Endodermal cell (in vitro differentiated cells): ENCODE results near the gene GID4. TPM values are rescaled to one million over a fixed set of nuclear protein-coding genes. Genes with fewer than 3 reads are reported as not detected.

ENCODE experiments used
- DNase-seq: peaks from one replicate; pipeline ENCODE4 v3.0.0-alpha.2; 2017
- H3K27ac ChIP-seq: 2 replicates; pipeline ENCODE4 v1.5.1; 2013; ENCODE audit warnings: mild to moderate bottlenecking, low read depth, low read length, moderate library complexity
- H3K27me3 ChIP-seq: 2 replicates; pipeline ENCODE4 v1.6.1; 2013; ENCODE audit warnings: mild to moderate bottlenecking, low read length, moderate library complexity; ENCODE audit not compliant: insufficient read depth, control insufficient read depth, poor library complexity, severe bottlenecking
- H3K36me3 ChIP-seq: 2 replicates; pipeline ENCODE4 v1.7.0; 2013; ENCODE audit warnings: mild to moderate bottlenecking, low read length, moderate library complexity; ENCODE audit not compliant: control insufficient read depth, insufficient read depth
- H3K4me1 ChIP-seq: one replicate; pipeline ENCODE4 v1.7.0; 2013; ENCODE audit warnings: low read length; ENCODE audit not compliant: control insufficient read depth, insufficient read depth
- H3K4me3 ChIP-seq: 2 replicates; pipeline ENCODE4 v1.5.1; 2013; ENCODE audit warnings: mild to moderate bottlenecking, low read length, moderate library complexity
- H3K9ac ChIP-seq: 2 replicates; pipeline ENCODE4 v1.6.1; 2013; ENCODE audit warnings: mild to moderate bottlenecking, low read length, moderate library complexity; ENCODE audit not compliant: poor library complexity, severe bottlenecking; ENCODE audit errors: extremely low read depth
- H3K9me3 ChIP-seq: 2 replicates; pipeline ENCODE4 v1.6.1; 2013; ENCODE audit warnings: mild to moderate bottlenecking, low read length, moderate library complexity; ENCODE audit not compliant: control insufficient read depth
- H3K27ac Mint-ChIP-seq: 2 replicates; pipeline ENCODE4 v1.8.0; 2020; ENCODE audit warnings: mixed read lengths
- H3K27me3 Mint-ChIP-seq: 2 replicates; pipeline ENCODE4 v1.8.0; 2021; ENCODE audit warnings: mild to moderate bottlenecking, mixed read lengths; ENCODE audit not compliant: insufficient read depth
- H3K36me3 Mint-ChIP-seq: 2 replicates; pipeline ENCODE4 v1.8.0; 2020; ENCODE audit warnings: low read depth, mixed read lengths
- H3K4me1 Mint-ChIP-seq: 2 replicates; pipeline ENCODE4 v1.8.0; 2020; ENCODE audit warnings: mixed read lengths
- H3K4me3 Mint-ChIP-seq: 2 replicates; pipeline ENCODE4 v1.8.0; 2020; ENCODE audit warnings: mild to moderate bottlenecking, moderate library complexity, mixed read lengths
- H3K9me3 Mint-ChIP-seq: 2 replicates; pipeline ENCODE4 v1.8.0; 2020; ENCODE audit warnings: mild to moderate bottlenecking, mixed read lengths
- WGBS, 2 experiments: methylation state at CpG; one replicate each; pipeline versions ENCODE4 v1.1.5 to v1.1.7; 2013; ENCODE audit warnings: missing lambda C conversion rate in 2 of 2, mixed read lengths in 1 of 2; ENCODE audit not compliant: insufficient coverage in 1 of 2, insufficient read length in 1 of 2; 5-methylcytosine and 5-hydroxymethylcytosine counted together
- total RNA-seq, 2 donors: library from RNA; stranded (reverse); fragmentation: NEBNext Ultra II Directional in 1 of 2; extraction: Animal tissue kit (Norgen Biotek cat#: 25700) in 1 of 2; gene quantifications; 2 replicates in 1 of 2; 3 replicates in 1 of 2; pipeline ENCODE4 v1.2.1, GENCODE V29; 2021
- TF ChIP-seq, protein P1 (sequence below): fragments of 200-600 bp; sonication (generic); conservative IDR thresholded peaks from 2 replicates; pipeline ENCODE4 v1.5.0; 2021; ENCODE audit warnings: antibody characterized with exemption, mild to moderate bottlenecking

GID4 gene
- total RNA-seq, 2 donors from 2014 or later: 20.5 to 20.8 TPM

GRCh38 chr17:18093616-18094408 lies 54.6 kb downstream of the GID4 start:
- no peak overlapping the region for H3K4me3 ChIP-seq
- Mint-ChIP-seq H3K9me3 (no peaks in the 10 kb centered on the region), H3K36me3 (peaks cover 41% of the 10 kb centered on the region), H3K27ac (peak overlapping the region; percentile 56), H3K27me3 (no peaks in the 10 kb centered on the region), H3K4me3 (no peak overlapping the region), H3K4me1 (peaks cover under 1% of the 10 kb centered on the region)
- DNase-seq: peak; percentile 79
- H3K27me3 ChIP-seq: no peaks in the 10 kb centered on the region
- H3K4me1 ChIP-seq: no peaks in the 10 kb centered on the region
- peaks cover 30% of the 10 kb centered on the region for H3K36me3 ChIP-seq
- no peaks in the 10 kb centered on the region for H3K9me3 ChIP-seq
- TF ChIP-seq, protein P1, sequence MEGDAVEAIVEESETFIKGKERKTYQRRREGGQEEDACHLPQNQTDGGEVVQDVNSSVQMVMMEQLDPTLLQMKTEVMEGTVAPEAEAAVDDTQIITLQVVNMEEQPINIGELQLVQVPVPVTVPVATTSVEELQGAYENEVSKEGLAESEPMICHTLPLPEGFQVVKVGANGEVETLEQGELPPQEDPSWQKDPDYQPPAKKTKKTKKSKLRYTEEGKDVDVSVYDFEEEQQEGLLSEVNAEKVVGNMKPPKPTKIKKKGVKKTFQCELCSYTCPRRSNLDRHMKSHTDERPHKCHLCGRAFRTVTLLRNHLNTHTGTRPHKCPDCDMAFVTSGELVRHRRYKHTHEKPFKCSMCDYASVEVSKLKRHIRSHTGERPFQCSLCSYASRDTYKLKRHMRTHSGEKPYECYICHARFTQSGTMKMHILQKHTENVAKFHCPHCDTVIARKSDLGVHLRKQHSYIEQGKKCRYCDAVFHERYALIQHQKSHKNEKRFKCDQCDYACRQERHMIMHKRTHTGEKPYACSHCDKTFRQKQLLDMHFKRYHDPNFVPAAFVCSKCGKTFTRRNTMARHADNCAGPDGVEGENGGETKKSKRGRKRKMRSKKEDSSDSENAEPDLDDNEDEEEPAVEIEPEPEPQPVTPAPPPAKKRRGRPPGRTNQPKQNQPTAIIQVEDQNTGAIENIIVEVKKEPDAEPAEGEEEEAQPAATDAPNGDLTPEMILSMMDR: peak; percentile 78
- H3K27ac ChIP-seq: no peak overlapping the region
- WGBS, 2 experiments: 86 to 88% methylated on average over 12 to 15 of the region's 15 CpGs
- H3K9ac ChIP-seq: no peak overlapping the region

DNA sequence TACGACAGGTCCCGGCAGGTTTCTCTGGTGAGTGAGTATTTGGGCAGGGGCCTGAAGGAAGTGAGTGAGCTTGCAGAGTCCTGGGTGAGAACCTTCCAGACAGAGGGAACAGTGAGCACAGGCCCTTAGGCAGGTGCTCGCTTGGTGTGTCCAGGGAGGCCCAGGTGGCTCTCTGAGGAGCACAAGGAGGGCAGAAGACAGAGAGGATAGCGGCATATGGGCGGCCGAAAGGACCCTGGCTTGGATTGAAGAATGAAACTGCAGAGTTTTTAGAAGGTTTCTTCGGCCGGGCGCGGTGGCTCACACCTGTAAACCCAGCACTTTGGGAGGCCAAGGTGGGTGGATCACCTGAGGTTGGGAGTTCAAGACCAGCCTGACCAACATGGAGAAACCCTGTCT lies 55.2 kb downstream of the GID4 start:
- H3K27ac Mint-ChIP-seq: peak overlapping the region; percentile 56
- WGBS, 2 experiments: 95 to 97% methylated on average over 6 to 10 of the region's 10 CpGs
- H3K9ac ChIP-seq: no peak overlapping the region
- H3K9me3 ChIP-seq: no peaks in the 10 kb centered on the region
- H3K4me3 ChIP-seq: no peak overlapping the region
- H3K9me3 Mint-ChIP-seq: no peaks in the 10 kb centered on the region
- peaks cover 35% of the 10 kb centered on the region for H3K36me3 ChIP-seq
- peaks cover 47% of the 10 kb centered on the region for H3K36me3 Mint-ChIP-seq
- H3K4me1 ChIP-seq: no peaks in the 10 kb centered on the region
- DNase-seq: peak; percentile 40
- no peaks in the 10 kb centered on the region for H3K27me3 Mint-ChIP-seq
- no peaks in the 10 kb centered on the region for H3K27me3 ChIP-seq
- TF ChIP-seq, protein P1: no peak
- H3K4me3 Mint-ChIP-seq: no peak overlapping the region
- H3K4me1 Mint-ChIP-seq: no peaks in the 10 kb centered on the region
- no peak overlapping the region for H3K27ac ChIP-seq

DNA sequence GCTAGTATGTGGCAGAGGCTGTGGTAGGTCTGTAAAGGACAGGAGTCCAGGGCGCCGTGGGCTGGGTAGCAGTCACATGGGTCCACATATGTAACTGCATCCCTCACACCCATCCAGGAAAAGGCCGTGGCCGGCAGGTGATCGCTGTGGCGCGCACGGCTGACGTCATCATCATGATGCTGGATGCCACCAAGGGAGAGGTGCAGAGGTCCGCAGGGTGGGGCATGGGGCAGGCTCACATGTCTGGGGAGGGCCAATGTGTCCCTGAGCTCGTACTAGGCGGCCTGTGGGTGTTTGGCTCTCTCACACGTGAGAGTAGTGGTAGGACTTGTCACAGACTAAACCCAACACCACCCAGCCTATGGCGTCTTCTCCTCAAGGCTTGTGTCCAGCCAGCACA lies 60.3 kb downstream of the GID4 start:
- TF ChIP-seq, protein P1: no peak
- no peaks in the 10 kb centered on the region for H3K4me1 Mint-ChIP-seq

More for the DNA sequence above, 60.3 kb downstream of the GID4 start:
- Mint-ChIP-seq H3K36me3 (peaks cover 43% of the 10 kb centered on the region), H3K27me3 (no peaks in the 10 kb centered on the region), H3K27ac (no peak overlapping the region), H3K9me3 (no peaks in the 10 kb centered on the region), H3K4me3 (no peak overlapping the region)
- Histone ChIP-seq H3K4me1 (no peaks in the 10 kb centered on the region), H3K9ac (no peak overlapping the region), H3K36me3 (peaks cover 34% of the 10 kb centered on the region), H3K27me3 (no peaks in the 10 kb centered on the region), H3K9me3 (no peaks in the 10 kb centered on the region), H3K27ac (no peak overlapping the region), H3K4me3 (no peak overlapping the region)
- no peak for DNase-seq
- WGBS, 2 experiments: 90 to 97% methylated on average over 5 to 14 of the region's 14 CpGs
